Heart left ventricle (tissue), 13 donors: ENCODE data around the gene KNDC1.

Experiments
- CTCF ChIP-seq, 12 donors: fragments of 200-600 bp; sonication (generic) in 4 of 12; IDR thresholded peaks; one replicate each; pipeline versions ENCODE4 v1.5.0 to v1.8.0; 2018 to 2022; ENCODE audit warnings: antibody characterized with exemption in 12 of 12, mild to moderate bottlenecking in 5 of 12
- POLR2A ChIP-seq, 2 donors: fragments of 450-650 bp; IDR thresholded peaks; one replicate each; pipeline ENCODE4 v1.6.1; 2017; ENCODE audit warnings: antibody characterized with exemption in 2 of 2, mild to moderate bottlenecking in 2 of 2, moderate library complexity in 2 of 2
- donor health status: ischemic (EF 13 %, LVEDD 7.1; RV severe dilation, severe dysfunction).
- donor health status: DM: no; HTN: yes; CAD: no.
- donor health status: DM: no; HTN: no; CAD: no.
- donor health status: ischemic (EF 25% LVEDD 6.9; RV normal size, moderate dysfunction).
- donor health status: ischemic (EF 25% LVEDD 5.7; RV mildly dilated, moderate dysfunction).
- donor health status: ischemic (EF 35%, LVEDD 5.7; RV mildly dilated, moderate dysfunction).
- donor health status: nonischemic (EF 11% LVEDD 7.7; RV severe dilation, severe dysfunction).
- donor health status: DM: yes; HTN: yes; CAD: no.
- donor health status: PGD.
- donor health status: ischemic (EF 29% LVEDD 5.4; RV normal size, mild dysfunction).
- donor health status: nonischemic (EF 23%, LVEDD 6.1; RV moderate dilation, normal function).

- no peak for TF ChIP-seq CTCF (IDR thresholded peaks at IDR 0.05)
- TF ChIP-seq POLR2A (IDR thresholded peaks at IDR 0.05) = no peak
Observed at GRCh38 chr10:133166828-133167692, 7.0 kb downstream of the KNDC1 start.
